HG03025 (cell line): ENCODE results near the gene ESYT2.

Source experiments
- ATAC-seq: cut with Tn5 transposase; IDR thresholded peaks from one replicate; pipeline ENCODE4 v1.9.1; 2021; ENCODE audit warnings: mild to moderate bottlenecking, moderate library complexity; ENCODE audit not compliant: unreplicated experiment, low FRiP score

The ESYT2 gene

DNA sequence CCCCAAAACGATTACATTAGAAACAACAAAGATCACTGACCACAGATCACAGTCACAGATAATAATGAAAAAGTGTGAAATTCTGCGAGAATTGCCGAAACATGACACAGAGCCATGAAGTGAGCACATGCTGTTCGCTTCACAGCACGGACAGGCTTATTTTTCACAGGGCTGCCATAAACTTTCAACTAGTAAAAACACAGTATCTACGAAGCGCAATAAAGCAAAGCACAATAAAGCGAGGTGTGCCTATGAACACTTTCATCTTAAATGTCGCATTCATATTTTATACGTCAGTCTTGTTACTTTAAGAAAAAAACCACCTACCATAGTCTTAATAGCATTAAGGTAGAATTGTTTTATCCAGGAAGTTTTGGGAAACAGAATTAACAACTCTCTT lies 51.5 kb downstream of the ESYT2 start:
- no peak for ATAC-seq

DNA sequence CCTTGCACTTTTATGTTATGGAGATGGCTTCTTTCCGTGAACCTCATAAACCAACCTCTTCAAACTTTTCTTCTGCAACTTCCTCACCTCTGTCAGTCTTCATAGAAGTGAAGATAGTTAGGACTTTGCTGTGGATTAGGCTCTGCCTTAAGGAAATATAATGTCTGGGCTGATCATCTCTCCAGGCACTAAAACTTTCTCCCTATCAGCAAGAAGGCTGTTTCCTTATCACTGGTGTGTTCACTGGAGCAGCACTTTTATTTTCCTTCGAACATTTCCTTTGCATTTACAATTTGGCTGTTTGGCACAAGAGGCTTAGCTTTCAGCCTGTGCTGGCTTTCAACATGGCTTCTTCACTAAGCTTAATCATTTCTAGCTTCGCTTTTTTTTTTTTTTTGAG lies 52.8 kb downstream of the ESYT2 start:
- ATAC-seq, result no peak

DNA sequence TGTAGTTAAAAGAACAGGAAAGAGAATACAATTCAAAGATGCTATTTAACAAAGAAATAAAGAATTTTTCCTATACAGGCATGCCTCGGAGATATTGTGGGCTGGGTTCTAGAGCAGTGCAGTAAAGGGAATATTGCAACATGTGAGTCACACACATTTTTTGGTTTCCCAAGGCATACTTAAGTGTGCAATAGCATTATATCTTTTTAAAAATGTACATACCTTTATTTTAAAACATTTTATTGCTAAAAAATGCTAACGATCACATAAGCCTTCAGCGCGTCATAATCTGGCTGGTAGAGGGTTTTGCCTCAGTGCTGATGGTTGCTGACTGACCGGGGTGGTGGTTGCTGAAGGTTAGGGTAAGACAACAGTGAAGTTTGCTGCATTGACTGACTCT lies 54.4 kb downstream of the ESYT2 start:
- ATAC-seq, result no peak

DNA sequence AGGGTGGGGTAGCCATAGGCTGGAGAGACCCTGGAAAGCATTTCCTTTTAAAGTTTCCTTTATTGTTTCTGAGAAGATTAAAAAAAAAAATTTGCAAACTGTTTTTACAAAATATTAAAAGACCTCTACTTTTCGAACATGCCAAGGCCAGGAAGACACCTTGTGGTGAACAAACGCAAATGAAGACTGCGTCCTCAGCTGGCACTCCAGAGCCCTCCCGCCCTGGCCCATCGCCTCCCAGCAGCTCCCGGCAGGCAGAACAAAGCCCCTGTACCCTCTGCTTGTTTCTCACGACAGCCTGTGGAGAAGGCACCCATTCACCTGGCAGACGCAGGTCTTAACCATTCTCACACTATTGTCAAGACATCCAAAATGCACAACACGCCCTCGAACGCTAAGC lies 56.4 kb downstream of the ESYT2 start:
- ATAC-seq, result no peak

DNA sequence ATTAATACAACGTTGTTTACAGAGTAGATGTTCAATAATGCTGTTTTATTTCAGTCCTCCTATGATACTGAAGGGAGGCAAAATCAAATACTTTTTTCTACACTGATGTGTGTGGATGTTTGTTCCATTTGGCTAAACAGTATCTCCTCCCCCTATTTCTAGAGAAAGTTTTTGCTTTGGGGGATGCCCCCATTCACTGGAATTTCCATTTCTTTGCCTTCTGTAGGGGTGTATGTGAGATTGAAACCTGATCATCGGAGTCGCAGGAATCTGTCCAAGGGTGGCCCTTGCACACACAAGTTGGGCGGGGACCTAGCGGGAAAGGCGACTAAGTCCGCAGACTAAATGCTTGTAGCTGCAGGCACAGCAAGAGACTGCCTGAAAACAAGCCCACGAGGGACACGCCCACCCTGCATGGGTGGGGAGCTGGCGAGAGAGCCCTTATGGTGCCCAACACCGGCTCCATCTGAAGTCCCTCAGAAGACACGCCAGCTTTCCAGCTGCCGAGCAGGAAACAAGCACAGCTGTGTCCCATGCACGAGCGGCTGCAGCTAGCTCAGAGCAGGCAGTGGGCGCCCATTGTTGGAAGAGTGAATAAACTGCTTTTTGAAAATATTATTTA lies 58.0 kb downstream of the ESYT2 start:
- no peak for ATAC-seq

DNA sequence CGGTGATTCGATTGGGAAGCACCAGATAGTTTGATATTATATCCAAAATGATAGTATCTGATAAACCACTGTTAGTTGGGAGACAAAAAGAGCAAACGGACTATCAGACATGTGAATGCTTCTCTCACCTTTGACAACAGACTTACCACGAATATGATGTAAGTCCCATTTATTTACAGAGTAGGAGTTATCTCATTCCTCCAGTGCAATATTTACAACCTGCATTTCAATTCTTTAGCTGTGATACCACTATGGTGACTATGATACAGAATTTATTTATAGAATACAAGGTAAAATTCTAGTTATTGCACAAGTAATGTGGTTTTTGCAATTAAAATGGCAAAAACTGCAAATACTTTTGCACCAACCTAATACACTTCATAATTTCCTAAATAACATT lies 61.6 kb downstream of the ESYT2 start:
- no peak for ATAC-seq

DNA sequence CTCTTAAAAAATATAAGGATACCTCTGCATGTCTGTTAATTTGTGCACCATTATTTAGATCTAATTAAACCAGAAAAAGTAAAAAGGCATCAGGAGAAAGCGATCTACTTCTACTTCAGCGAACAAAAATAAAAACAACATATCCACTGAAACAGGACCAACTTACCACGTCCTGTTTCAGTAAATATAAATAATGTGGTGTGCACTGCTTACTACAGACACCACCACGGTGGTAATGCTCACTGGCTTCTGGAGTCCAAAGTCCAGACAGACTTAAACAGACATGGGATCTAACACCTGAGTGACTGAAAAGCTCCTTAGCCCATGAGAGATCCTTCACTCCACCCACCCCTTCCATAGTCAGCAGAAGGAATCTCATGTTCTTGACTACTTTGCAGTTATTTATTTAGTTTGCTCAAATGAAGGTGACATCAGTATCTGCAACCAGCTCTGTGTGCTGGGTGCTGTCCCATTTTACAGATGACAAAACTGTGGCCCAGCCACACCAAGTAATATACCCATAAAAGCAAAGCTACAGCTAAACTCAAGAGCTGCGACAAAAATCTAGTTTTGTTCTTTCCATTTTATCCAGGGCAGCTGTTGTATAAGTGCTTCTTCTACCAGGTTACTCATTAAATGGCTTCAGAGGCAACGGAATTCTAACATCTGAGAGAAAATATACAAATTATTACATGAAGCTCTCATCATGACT lies 62.6 kb downstream of the ESYT2 start:
- ATAC-seq, result no peak

GRCh38 chr7:158765020-158765419 lies 64.3 kb downstream of the ESYT2 start:
- ATAC-seq, result no peak

- ATAC-seq, result no peak
Observed at GRCh38 chr7:158763454-158764033, 65.8 kb downstream of the ESYT2 start.

DNA sequence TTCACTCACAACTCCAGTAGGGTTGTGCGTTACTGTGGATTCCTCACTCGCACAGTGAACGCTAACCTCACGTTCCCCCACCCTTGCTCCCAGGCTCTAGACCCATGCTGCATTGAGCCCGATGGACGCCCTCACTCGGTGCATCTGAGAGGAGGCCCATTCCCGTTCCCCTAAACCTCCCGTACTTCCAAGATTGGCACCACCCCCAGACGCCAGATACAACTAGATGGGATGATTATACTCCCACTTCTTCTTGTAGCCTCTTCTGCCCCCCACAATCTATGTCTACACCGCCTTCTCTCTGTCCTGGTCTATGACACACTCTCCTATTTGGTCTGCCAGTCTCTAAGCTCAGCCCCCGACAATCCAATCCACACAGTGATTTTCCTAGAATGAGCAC lies 67.4 kb downstream of the ESYT2 start:
- no peak for ATAC-seq

- no peak for ATAC-seq
Observed at GRCh38 chr7:158760936-158761335, 68.4 kb downstream of the ESYT2 start.

- no peak for ATAC-seq
Observed at GRCh38 chr7:158760445-158760764, 68.9 kb downstream of the ESYT2 start.

- no peak for ATAC-seq
Observed at GRCh38 chr7:158759749-158760444, 69.4 kb downstream of the ESYT2 start.

DNA sequence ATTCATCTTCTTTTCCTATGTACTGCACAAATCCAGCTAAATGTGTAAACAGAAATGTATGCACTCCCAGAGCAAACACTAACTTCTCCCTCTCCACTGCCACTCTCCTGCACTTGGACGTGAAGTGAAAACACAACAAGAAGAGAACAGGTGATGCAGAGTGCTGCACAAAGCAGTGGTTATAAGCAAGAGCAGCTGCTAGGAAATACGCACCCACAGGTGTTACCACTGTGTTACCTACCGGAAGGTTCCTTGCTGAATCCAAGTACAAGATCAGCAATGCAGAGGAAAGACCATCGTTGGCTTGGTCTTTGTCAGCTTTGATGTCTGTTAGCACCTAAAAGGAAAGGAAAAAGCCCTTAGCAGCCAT lies 70.1 kb downstream of the ESYT2 start:
- ATAC-seq, result no peak

GRCh38 chr7:158758586-158759244 lies 70.6 kb downstream of the ESYT2 start:
- no peak for ATAC-seq

DNA sequence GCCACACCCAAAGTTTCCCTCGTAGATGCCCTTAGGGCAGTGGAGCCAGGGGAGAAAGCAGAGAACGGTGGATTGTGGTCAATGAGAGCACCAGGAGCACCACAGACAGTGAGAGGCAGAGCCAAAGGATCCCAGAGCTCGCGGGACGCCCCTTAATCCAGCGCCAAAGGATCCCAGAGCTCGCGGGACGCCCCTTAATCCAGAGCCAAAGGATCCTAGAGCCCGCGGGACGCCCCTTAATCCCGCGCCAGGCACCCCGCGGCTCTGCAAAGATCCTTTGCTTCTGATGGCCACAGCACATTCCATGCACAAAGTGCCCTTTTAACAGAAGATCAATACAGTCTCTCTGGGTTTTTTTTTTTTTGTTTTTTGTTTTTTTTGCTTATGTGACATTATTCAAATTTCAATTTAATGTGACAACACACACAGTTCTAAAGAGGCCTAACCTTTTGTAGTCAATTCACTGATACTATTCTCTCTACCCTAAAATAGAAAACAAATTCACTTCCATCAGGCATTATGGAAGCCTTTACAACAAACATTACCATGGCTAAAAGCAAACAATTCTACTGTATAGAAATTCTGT lies 71.8 kb downstream of the ESYT2 start:
- ATAC-seq, result no peak

DNA sequence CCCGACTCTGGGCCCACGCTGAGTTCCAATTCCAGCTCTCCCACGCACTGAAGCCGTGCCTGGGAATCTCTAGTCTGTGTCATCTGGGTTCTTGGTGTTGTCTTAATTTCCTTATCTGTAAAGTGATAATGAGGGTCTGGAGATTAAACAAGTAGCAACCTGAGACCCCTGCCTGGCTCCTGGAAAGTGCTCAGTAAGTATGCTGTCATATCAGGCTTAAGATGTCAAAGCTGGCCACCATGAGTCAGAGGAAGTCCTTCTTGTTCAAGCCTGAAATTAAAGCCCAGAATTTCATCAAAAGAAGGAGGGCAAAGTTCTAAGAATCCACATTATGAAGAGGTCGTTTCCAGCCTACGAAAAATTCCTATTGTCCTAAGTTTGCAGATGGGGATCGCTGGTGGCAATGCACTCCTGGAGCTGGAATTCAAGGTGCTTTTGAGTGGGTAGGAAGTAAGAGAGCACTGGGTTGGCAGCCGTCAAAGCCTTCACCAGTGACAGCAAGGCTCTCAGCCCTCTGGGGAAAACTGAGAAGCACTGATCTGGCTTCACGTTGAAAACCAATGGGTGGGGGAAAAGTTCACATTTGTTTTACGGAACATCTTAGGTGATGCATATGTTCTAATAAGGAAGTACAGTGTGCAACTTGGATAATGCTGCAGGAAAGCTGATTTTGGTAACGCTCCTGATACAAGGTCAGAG lies 74.4 kb downstream of the ESYT2 start:
- ATAC-seq, result no peak

DNA sequence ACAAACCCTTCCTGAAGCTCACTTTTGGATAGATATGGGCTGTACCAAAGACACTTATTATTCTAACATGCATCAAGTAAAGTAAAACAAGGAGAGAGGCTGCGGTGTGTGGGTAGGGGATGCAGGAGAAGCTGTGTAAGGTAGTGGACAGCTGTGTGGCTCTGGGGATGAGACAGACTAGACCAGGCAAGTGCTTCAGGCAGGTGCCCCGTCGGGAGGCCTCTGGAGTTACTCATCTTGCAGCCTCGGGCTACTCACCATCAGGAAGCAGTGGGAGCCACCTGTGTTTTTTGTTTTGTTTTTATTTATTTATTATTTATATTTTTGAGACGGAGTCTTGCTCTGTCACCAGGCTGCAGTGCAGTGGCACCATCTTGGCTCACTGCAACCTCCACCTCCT lies 75.4 kb downstream of the ESYT2 start:
- ATAC-seq, result no peak

DNA sequence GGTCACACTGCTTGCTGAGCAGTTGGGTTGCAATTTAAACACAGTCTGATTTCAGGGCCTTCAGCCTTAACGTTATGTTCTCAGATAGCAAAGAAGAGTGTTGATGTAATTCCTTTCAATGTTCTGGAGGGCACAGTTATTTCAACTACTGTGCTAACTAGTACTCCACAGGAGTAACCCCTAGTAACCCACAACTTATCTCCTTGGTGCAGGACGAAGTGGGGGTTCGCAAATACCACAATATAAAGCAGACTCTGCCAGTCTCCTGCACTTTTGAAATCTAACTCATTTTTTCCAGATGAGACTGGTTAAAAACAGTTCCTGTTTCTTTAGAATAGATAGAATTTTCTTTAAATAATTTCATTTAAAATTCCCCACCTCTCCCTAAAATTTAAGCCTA lies 77.6 kb downstream of the ESYT2 start:
- no peak for ATAC-seq

DNA sequence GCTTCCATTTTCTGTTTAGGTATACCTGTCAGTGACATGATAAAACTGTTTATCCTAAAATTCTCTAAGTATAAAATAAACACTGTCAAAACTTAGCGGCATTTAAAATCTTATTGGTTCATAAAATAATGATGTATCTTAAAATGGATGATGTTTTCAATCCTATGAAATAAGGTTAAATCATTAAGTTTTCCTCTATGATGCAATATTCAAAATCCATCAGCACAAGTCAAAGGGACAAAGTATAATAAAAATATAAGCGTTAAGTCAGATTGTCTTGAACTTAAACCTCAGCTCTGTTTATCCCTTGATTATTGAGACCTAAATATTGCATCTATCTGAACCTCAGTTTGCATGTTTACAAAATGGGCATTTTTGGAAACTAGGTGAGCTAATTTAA lies 78.1 kb downstream of the ESYT2 start:
- ATAC-seq, result no peak
